Thoracic aorta (tissue), 2 donors: ENCODE data around the gene PTMA. TPM values are rescaled to one million over a fixed set of nuclear protein-coding genes. Genes with fewer than 3 reads are reported as not detected.

ENCODE experiments used
- ATAC-seq: fragments of 150-250 bp; one replicate; pipeline ENCODE4 v1.8.0; 2017; ENCODE audit warnings: low read depth; ENCODE audit not compliant: insufficient number of reproducible peaks, low FRiP score
- DNase-seq: peaks from one replicate; pipeline ENCODE4 v3.0.0-alpha.2; 2020; ENCODE audit warnings: low spot score
- H3K27ac ChIP-seq, 2 donors: fragments of 200-600 bp; sonication (generic); 1 replicate in 1 of 2; 2 replicates in 1 of 2; pipeline ENCODE4 v1.5.1; 2016; ENCODE audit warnings: mild to moderate bottlenecking in 2 of 2, moderate library complexity in 2 of 2
- H3K27me3 ChIP-seq: fragments of 200-600 bp; sonication (generic); replicated peaks from 2 replicates; pipeline ENCODE4 v1.6.0; 2016; ENCODE audit warnings: mild to moderate bottlenecking; ENCODE audit not compliant: insufficient read depth
- H3K36me3 ChIP-seq: fragments of 200-600 bp; sonication (generic); one replicate; pipeline ENCODE4 v1.5.1; 2016
- H3K4me1 ChIP-seq, 2 donors: fragments of 200-600 bp; sonication (generic); 1 replicate in 1 of 2; 2 replicates in 1 of 2; pipeline versions ENCODE4 v1.5.1 to v1.6.0; 2016; ENCODE audit warnings: low read depth in 2 of 2, mild to moderate bottlenecking in 1 of 2; ENCODE audit not compliant: control insufficient read depth in 1 of 2
- H3K4me3 ChIP-seq: fragments of 200-600 bp; sonication (generic); 2 replicates; pipeline ENCODE4 v1.5.1; 2016; ENCODE audit warnings: mild to moderate bottlenecking
- H3K9me3 ChIP-seq: fragments of 200-600 bp; sonication (generic); 2 replicates; pipeline ENCODE4 v1.5.1; 2016
- CTCF ChIP-seq: fragments of 200-600 bp; sonication (generic); IDR thresholded peaks from one replicate; pipeline ENCODE4 v1.5.1; 2019; ENCODE audit warnings: antibody characterized with exemption
- total RNA-seq, 2 donors: library from RNA; depleted of rRNA; stranded (reverse); fragments of >200 nt; gene quantifications; one replicate each; pipeline versions ENCODE4 v1.1.0 to v1.2.3, GENCODE V29; 2016

Gene PTMA
- total RNA-seq, 2 donors from 2014 or later, result 700 to 1,022 TPM

GRCh38 chr2:231716666-231717280 is 8.4 kb downstream of the PTMA start:
- Histone ChIP-seq H3K4me1 (peaks cover 16 to 54% of the 10 kb centered on the region in 2 donors), H3K27ac (peak overlapping the region; percentile 64 to 89), H3K36me3 (peaks cover 9% of the 10 kb centered on the region), H3K4me3 (no peak overlapping the region), H3K9me3 (no peaks in the 10 kb centered on the region), H3K27me3 (no peaks in the 10 kb centered on the region)
- TF ChIP-seq CTCF, result no peak
- DNase-seq (no peak), ATAC-seq (peak; percentile 59)

DNA sequence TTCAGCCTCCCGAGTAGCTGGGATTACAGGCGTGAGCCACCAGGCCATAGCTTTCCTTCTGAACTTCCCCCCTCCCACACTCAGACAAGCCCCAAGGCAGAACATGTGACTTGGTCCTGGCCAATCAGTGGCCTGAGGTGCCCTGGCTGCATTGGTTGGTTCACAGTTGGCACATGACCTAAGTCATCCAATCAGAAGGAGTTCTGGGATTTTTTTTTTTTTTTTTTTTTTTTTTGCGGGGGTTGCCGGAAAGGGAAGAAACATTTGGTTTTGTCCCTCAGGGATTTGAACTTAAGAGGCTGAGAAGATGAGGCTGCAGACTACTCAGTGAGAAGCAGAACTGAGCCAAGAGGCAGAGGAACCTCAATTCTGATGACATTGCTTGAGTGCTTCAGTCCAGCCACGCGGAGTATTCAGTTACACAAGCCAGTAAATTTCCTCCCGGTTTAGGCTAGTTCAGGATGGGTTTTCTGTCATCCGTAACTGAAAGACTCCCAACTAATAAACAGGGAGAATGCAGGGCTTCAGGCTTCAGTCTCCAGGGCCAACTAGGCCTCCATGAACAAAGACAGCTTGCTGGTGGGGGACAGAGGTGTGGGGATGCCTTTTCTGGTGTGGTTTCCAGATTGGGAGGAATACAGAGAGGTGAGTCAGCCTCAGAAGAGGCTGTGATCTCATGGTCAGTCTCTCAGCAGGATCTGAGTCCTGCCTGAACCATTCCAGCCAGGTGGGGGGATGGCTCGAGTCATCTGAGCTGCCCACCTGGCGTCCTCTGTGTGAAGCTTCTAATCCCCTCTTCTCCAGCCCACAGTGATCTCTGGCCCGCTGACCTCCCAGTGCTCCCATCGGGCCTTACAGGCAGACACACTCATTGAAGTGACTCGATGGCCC is 9.2 kb downstream of the PTMA start:
- no peak for TF ChIP-seq CTCF
- DNase-seq (no peak), ATAC-seq (no peak)
- peak overlapping the region in 1 of 2 donors; percentile 89 for H3K27ac ChIP-seq
- H3K36me3 ChIP-seq, result peaks cover 3% of the 10 kb centered on the region
- peaks cover 12 to 47% of the 10 kb centered on the region in 2 donors for H3K4me1 ChIP-seq
- H3K9me3 ChIP-seq, result no peaks in the 10 kb centered on the region
- H3K27me3 ChIP-seq, result no peaks in the 10 kb centered on the region
- no peak overlapping the region for H3K4me3 ChIP-seq

GRCh38 chr2:231718799-231719198 is 10.5 kb downstream of the PTMA start:
- ATAC-seq (no peak), DNase-seq (no peak)
- H3K4me3 ChIP-seq, result no peak overlapping the region
- TF ChIP-seq CTCF, result no peak
- no peaks in the 10 kb centered on the region for H3K9me3 ChIP-seq
- peaks cover 12 to 35% of the 10 kb centered on the region in 2 donors for H3K4me1 ChIP-seq
- no peaks in the 10 kb centered on the region for H3K27me3 ChIP-seq
- H3K36me3 ChIP-seq, result no peaks in the 10 kb centered on the region
- H3K27ac ChIP-seq, result no peak overlapping the region

GRCh38 chr2:231720292-231720986 is 12.1 kb downstream of the PTMA start:
- peaks cover 12 to 19% of the 10 kb centered on the region in 2 donors for H3K4me1 ChIP-seq
- H3K9me3 ChIP-seq, result no peaks in the 10 kb centered on the region
- H3K27me3 ChIP-seq, result no peaks in the 10 kb centered on the region
- no peak overlapping the region for H3K27ac ChIP-seq
- H3K4me3 ChIP-seq, result no peak overlapping the region
- no peak for TF ChIP-seq CTCF
- no peak for DNase-seq
- H3K36me3 ChIP-seq, result no peaks in the 10 kb centered on the region
- ATAC-seq, result no peak
